SK-N-SH (cell line): ENCODE results near the gene ZNF79. TPM values are rescaled to one million over a fixed set of nuclear protein-coding genes. Genes with fewer than 3 reads are reported as not detected.

ENCODE experiments used
- CTCF ChIA-PET: fragments of 300-600, 350-600 bp; formaldehyde crosslinking; extraction: SDS; loops from one replicate; lab custom pipeline; 2021; lab: Yijun Ruan, JAX
- POLR2A ChIA-PET: fragments of 350-600 bp; sonication (Branson Sonifier 250); formaldehyde crosslinking; extraction: SDS; loops from one replicate; lab custom pipeline; 2020; ENCODE audit warnings: antibody characterized with exemption, inconsistent platforms; lab: Yijun Ruan, JAX
- DNase-seq: peaks from one replicate; pipeline ENCODE4 v3.0.0; 2012
- H2AFZ ChIP-seq: fragments of 200-600 bp; sonication (generic); 2 replicates; pipeline ENCODE4 v1.8.1; 2016; ENCODE audit warnings: antibody characterized with exemption, mild to moderate bottlenecking, low read depth
- H3F3A ChIP-seq: fragments of 200-600 bp; sonication (generic); replicated peaks from 2 replicates; pipeline ENCODE3; 2016; ENCODE audit warnings: antibody characterized with exemption, mild to moderate bottlenecking; ENCODE audit not compliant: insufficient read depth
- H3K27ac ChIP-seq, 2 experiments: fragments of 200-500 bp in 1 of 2; fragments of 200-600 bp in 1 of 2; sonication (Bioruptor generic) in 1 of 2; sonication (generic), shearing (Covaris generic) in 1 of 2; 2 replicates each; pipeline versions ENCODE4 v1.5.1 to v1.6.1; 2014 to 2016; ENCODE audit warnings: low read depth in 2 of 2, inconsistent platforms in 1 of 2, low read length in 1 of 2, mild to moderate bottlenecking in 1 of 2, mixed read lengths in 1 of 2
- H3K27me3 ChIP-seq: fragments of 200-600 bp; sonication (generic), shearing (Covaris generic); 2 replicates; pipeline ENCODE4 v1.6.1; 2016; ENCODE audit warnings: mixed run types; ENCODE audit not compliant: insufficient read depth
- H3K36me3 ChIP-seq, 2 experiments: fragments of 200-500 bp in 1 of 2; fragments of 200-600 bp in 1 of 2; sonication (Bioruptor generic) in 1 of 2; sonication (generic) in 1 of 2; replicated peaks in 1 of 2; 2 replicates each; pipeline versions ENCODE3 to v1.5.1; 2014 to 2016; ENCODE audit warnings: low read length in 1 of 2, mild to moderate bottlenecking in 1 of 2; ENCODE audit not compliant: insufficient read depth in 2 of 2, control insufficient read depth in 1 of 2
- H3K4me1 ChIP-seq, 2 experiments: fragments of 200-500 bp in 1 of 2; fragments of 200-600 bp in 1 of 2; sonication (Bioruptor generic) in 1 of 2; sonication (generic), shearing (Covaris generic) in 1 of 2; 2 replicates each; pipeline versions ENCODE4 v1.5.1 to v1.6.1; 2014 to 2016; ENCODE audit warnings: low read depth in 1 of 2, low read length in 1 of 2, mixed run types in 1 of 2; ENCODE audit not compliant: insufficient read depth in 2 of 2, control insufficient read depth in 1 of 2
- H3K4me2 ChIP-seq: fragments of 200-600 bp; sonication (generic), shearing (Covaris generic); 2 replicates; pipeline ENCODE4 v1.6.1; 2017; ENCODE audit warnings: mixed run types
- H3K4me3 ChIP-seq, 2 experiments: fragments of 200-500 bp in 1 of 2; fragments of 200-600 bp in 1 of 2; sonication (Bioruptor generic) in 1 of 2; sonication (generic), shearing (Covaris generic) in 1 of 2; 2 replicates each; pipeline versions ENCODE4 v1.5.1 to v1.8.1; 2014 to 2016; ENCODE audit warnings: low read depth in 2 of 2, inconsistent platforms in 1 of 2, low read length in 1 of 2, mild to moderate bottlenecking in 1 of 2, mixed read lengths in 1 of 2, moderate library complexity in 1 of 2
- H3K79me2 ChIP-seq: fragments of 200-600 bp; sonication (generic); 2 replicates; pipeline ENCODE4 v1.8.1; 2017; ENCODE audit warnings: mild to moderate bottlenecking; ENCODE audit not compliant: insufficient read depth
- H3K9ac ChIP-seq: fragments of 200-600 bp; sonication (generic); 2 replicates; pipeline ENCODE4 v1.6.1; 2017; ENCODE audit warnings: mixed run types
- H3K9me2 ChIP-seq: fragments of 200-600 bp; sonication (generic); 2 replicates; pipeline ENCODE4 v1.6.1; 2017; ENCODE audit warnings: mixed run types
- H3K9me3 ChIP-seq: fragments of 200-600 bp; sonication (generic); 2 replicates; pipeline ENCODE4 v1.6.1; 2017; ENCODE audit warnings: mixed run types, mild to moderate bottlenecking, moderate library complexity
- H4K20me1 ChIP-seq: fragments of 200-600 bp; sonication (generic); 2 replicates; pipeline ENCODE4 v1.6.1; 2017; ENCODE audit warnings: mild to moderate bottlenecking, mixed run types; ENCODE audit not compliant: insufficient read depth
- CHD2 ChIP-seq: fragments of 150-350 bp; IDR thresholded peaks from 2 replicates; pipeline ENCODE4 v1.6.1; 2018; ENCODE audit warnings: low read length; ENCODE audit not compliant: partially characterized antibody
- EP300 ChIP-seq, 2 experiments: IDR thresholded peaks; 2 replicates each; pipeline versions ENCODE4 v1.4.0 to v1.6.1; 2012; ENCODE audit warnings: borderline replicate concordance in 1 of 2, low read depth in 1 of 2, low read length in 1 of 2
- FOSL2 ChIP-seq: IDR thresholded peaks from 2 replicates; pipeline ENCODE4 v1.4.0; 2012; ENCODE audit warnings: low read depth, mild to moderate bottlenecking, moderate library complexity, borderline replicate concordance
- GATA2 ChIP-seq: sonication (generic); formaldehyde crosslinking; IDR thresholded peaks from 2 replicates; pipeline ENCODE4 v1.5.0; 2020; ENCODE audit warnings: mild to moderate bottlenecking, missing genetic modification reagents
- JUND ChIP-seq: IDR thresholded peaks from 2 replicates; pipeline ENCODE4 v1.4.0; 2012
- NRF1 ChIP-seq: IDR thresholded peaks from 2 replicates; pipeline ENCODE4 v1.6.1; 2012; ENCODE audit warnings: low read depth, mild to moderate bottlenecking, low read length
- POLR2AphosphoS5 ChIP-seq: IDR thresholded peaks from 2 replicates; pipeline ENCODE4 v1.6.1; 2012; ENCODE audit warnings: low read depth, low read length
- WGBS: methylation state at CpG from one replicate; pipeline ENCODE4 v1.1.6; 2017; ENCODE audit warnings: low lambda C conversion rate; 5-methylcytosine and 5-hydroxymethylcytosine counted together
- polyA plus RNA-seq, 3 experiments: library from polyadenylated mRNA; depleted of rRNA; stranded (reverse); fragments of >200 nt; gene quantifications; 2 replicates each; pipeline ENCODE4 v1.2.3, GENCODE V29; 2012
- TF ChIP-seq, protein P1 (sequence below): IDR thresholded peaks from 2 replicates; pipeline ENCODE4 v1.6.1; 2012; ENCODE audit warnings: mild to moderate bottlenecking, low read depth, low read length, moderate library complexity
- TF ChIP-seq, protein P2 (sequence below): IDR thresholded peaks from 2 replicates; pipeline ENCODE4 v1.4.0; 2012; ENCODE audit warnings: low read depth, borderline replicate concordance
- TF ChIP-seq, protein P3 (sequence below): fragments of 200-600 bp; sonication (generic); IDR thresholded peaks from 2 replicates; pipeline ENCODE4 v1.6.1; 2017; ENCODE audit warnings: antibody characterized with exemption, mild to moderate bottlenecking, moderate library complexity
- TF ChIP-seq, protein P4 (sequence below): IDR thresholded peaks from 2 replicates; pipeline ENCODE4 v1.4.0; 2012; ENCODE audit warnings: low read depth

ZNF79 gene
- polyA plus RNA-seq, 1 of the 3 experiments (the other 2 are of a cell fraction): 4.6 TPM

DNA sequence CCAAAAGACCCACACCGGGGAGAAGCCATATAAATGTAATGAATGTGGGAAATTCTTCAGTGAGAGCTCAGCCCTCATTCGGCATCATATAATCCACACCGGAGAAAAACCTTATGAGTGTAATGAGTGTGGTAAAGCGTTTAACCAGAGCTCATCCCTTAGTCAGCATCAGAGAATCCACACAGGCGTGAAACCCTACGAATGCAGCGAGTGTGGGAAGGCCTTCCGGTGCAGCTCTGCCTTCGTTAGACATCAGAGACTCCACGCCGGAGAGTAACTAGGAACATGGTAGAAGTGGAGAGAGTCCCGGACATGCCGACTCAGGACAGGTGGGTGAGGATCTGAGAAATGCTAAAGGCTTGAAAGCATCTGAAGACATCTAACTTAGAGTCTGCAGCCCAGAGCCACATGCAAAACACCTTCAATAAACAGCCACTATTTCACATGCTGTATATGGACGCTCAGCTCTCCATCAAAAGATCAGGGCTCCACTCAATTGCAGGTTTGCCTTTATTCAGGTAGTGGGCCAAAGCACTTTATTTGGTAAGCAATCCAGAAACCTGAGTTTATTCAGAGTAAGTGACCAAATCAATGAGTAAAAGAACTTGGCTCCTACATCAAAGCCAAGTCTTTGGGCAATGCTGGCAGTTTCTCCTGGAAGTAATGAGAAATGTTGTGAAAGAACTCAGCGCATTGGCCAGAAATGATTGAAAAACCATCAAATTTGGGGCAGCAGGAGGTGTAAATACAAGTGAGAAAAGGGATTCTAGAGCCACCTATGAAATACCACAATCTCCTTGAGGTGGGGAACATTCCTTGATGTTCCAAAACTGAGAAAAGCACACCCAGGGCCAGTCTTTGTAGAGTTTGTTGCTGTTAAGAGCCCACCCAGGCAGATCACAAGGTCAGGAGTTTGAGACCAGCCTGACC is 21.0 kb downstream of the ZNF79 start (continued):
- TF ChIP-seq, protein P1, sequence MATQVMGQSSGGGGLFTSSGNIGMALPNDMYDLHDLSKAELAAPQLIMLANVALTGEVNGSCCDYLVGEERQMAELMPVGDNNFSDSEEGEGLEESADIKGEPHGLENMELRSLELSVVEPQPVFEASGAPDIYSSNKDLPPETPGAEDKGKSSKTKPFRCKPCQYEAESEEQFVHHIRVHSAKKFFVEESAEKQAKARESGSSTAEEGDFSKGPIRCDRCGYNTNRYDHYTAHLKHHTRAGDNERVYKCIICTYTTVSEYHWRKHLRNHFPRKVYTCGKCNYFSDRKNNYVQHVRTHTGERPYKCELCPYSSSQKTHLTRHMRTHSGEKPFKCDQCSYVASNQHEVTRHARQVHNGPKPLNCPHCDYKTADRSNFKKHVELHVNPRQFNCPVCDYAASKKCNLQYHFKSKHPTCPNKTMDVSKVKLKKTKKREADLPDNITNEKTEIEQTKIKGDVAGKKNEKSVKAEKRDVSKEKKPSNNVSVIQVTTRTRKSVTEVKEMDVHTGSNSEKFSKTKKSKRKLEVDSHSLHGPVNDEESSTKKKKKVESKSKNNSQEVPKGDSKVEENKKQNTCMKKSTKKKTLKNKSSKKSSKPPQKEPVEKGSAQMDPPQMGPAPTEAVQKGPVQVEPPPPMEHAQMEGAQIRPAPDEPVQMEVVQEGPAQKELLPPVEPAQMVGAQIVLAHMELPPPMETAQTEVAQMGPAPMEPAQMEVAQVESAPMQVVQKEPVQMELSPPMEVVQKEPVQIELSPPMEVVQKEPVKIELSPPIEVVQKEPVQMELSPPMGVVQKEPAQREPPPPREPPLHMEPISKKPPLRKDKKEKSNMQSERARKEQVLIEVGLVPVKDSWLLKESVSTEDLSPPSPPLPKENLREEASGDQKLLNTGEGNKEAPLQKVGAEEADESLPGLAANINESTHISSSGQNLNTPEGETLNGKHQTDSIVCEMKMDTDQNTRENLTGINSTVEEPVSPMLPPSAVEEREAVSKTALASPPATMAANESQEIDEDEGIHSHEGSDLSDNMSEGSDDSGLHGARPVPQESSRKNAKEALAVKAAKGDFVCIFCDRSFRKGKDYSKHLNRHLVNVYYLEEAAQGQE: no peak
- TF ChIP-seq FOSL2: no peak
- no peak for TF ChIP-seq JUND
- TF ChIP-seq EP300 (IDR thresholded peaks at IDR 0.05; ENCODE audit: borderline replicate concordance in 1 of 2, low read depth in 1 of 2, low read length in 1 of 2): no peak
- TF ChIP-seq NRF1: no peak

DNA sequence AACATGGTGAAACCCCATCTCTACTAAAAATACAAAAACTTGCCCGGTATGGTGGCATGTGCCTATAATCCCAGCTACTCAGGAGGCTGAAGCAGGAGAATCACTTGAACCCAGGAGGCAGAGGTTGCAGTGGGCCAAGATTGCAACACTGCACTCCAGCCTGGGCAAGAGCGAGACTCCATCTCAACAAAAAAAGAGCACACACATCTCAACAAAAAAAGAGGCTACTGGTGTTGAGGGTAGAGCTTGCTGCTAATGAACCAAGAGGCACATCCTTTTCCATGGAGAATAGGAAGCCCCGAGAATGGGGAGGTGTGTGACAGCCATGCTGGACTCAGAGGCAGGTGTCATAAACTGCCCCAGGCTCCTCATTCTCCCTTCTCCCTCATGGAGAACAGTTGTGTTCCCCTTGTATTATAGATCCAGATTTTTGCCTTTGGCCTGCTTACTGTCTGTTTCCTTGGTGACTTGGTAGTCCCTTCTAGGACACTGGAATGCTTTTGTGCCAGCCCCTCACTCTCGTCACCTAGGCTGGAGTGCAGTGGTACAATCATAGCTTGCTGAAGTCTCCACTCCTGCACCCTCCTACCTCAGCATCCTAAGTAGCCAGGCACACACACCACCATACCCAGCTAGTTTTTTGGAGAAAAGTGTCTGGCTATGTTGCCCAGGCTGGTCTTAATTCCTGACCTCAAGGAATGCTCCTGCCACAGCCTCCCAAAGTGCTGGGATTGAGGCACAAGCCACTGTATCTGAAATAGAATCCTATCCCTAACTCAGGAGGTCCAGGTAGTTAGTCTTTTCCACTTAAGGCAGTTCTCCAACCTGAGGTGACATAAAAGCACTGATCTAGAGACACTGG is 21.9 kb downstream of the ZNF79 start:
- peaks cover 60 to 65% of the 10 kb centered on the region in 2 experiments for H3K36me3 ChIP-seq
- peak overlapping the region; percentile 8 to 77; a peak in 2 of 4 replicates for H3K27ac ChIP-seq
- 73% methylated on average over 4 of the region's 4 CpGs for WGBS
- H3K9me2 ChIP-seq: no peaks in the 10 kb centered on the region
- H3K4me3 ChIP-seq: no peak overlapping the region
- TF ChIP-seq, protein P2, sequence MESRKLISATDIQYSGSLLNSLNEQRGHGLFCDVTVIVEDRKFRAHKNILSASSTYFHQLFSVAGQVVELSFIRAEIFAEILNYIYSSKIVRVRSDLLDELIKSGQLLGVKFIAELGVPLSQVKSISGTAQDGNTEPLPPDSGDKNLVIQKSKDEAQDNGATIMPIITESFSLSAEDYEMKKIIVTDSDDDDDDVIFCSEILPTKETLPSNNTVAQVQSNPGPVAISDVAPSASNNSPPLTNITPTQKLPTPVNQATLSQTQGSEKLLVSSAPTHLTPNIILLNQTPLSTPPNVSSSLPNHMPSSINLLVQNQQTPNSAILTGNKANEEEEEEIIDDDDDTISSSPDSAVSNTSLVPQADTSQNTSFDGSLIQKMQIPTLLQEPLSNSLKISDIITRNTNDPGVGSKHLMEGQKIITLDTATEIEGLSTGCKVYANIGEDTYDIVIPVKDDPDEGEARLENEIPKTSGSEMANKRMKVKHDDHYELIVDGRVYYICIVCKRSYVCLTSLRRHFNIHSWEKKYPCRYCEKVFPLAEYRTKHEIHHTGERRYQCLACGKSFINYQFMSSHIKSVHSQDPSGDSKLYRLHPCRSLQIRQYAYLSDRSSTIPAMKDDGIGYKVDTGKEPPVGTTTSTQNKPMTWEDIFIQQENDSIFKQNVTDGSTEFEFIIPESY: peak; percentile 38; the same call in 1 of the 2 replicates
- TF ChIP-seq FOSL2 (peak; percentile 3; the same call in 1 of the 2 replicates), GATA2 (CRISPR knock-in tag) (no peak), CHD2 (peak; percentile 8), JUND (peak; percentile 12; the same call in 1 of the 2 replicates), POLR2AphosphoS5 (no peak)
- TF ChIP-seq, protein P3, sequence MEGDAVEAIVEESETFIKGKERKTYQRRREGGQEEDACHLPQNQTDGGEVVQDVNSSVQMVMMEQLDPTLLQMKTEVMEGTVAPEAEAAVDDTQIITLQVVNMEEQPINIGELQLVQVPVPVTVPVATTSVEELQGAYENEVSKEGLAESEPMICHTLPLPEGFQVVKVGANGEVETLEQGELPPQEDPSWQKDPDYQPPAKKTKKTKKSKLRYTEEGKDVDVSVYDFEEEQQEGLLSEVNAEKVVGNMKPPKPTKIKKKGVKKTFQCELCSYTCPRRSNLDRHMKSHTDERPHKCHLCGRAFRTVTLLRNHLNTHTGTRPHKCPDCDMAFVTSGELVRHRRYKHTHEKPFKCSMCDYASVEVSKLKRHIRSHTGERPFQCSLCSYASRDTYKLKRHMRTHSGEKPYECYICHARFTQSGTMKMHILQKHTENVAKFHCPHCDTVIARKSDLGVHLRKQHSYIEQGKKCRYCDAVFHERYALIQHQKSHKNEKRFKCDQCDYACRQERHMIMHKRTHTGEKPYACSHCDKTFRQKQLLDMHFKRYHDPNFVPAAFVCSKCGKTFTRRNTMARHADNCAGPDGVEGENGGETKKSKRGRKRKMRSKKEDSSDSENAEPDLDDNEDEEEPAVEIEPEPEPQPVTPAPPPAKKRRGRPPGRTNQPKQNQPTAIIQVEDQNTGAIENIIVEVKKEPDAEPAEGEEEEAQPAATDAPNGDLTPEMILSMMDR: no peak
- TF ChIP-seq, protein P4, sequence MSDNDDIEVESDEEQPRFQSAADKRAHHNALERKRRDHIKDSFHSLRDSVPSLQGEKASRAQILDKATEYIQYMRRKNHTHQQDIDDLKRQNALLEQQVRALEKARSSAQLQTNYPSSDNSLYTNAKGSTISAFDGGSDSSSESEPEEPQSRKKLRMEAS: no peak
- TF ChIP-seq, all 33 proteins: peak for 4
- DNase-seq: no peak
- Histone ChIP-seq H3K27me3 (no peaks in the 10 kb centered on the region), H3F3A (peaks cover 89% of the 10 kb centered on the region), H2AFZ (no peak overlapping the region), H3K9me3 (no peaks in the 10 kb centered on the region), H4K20me1 (peaks cover 59% of the 10 kb centered on the region), H3K4me1 (peaks cover 5 to 29% of the 10 kb centered on the region in 2 experiments), H3K4me2 (no peak overlapping the region), H3K79me2 (peaks cover 44% of the 10 kb centered on the region), H3K9ac (no peak overlapping the region)
- ChIA-PET CTCF (interaction anchor here (0.7 to 1.6 kb wide), 2 partner anchors 22 to 144 kb away, joined by 3 to 5 read pairs; no protein-coding TSS in a partner anchor), POLR2A (interaction anchor here (1.1 kb wide), 1 partner anchor 41 kb away, joined by 3 read pairs; no protein-coding TSS in a partner anchor)
